Astrocyte (in vitro differentiated cells and primary cell): ENCODE data around the gene LRP1B. TPM values are rescaled to one million over a fixed set of nuclear protein-coding genes. Genes with fewer than 3 reads are reported as not detected.

Experiments used
- DNase-seq: peaks from one replicate; pipeline ENCODE4 v3.0.0-alpha.2; 2010; ENCODE audit warnings: low read depth
- FAIRE-seq: peaks from 2 replicates; lab custom pipeline; 2011; peaks lifted over from hg19 to GRCh38; lab: Jason Lieb, UNC
- H2AFZ ChIP-seq: 2 replicates; pipeline ENCODE4 v1.6.0; 2012; ENCODE audit warnings: low read depth, low read length, inconsistent platforms
- H3K27ac ChIP-seq: 2 replicates; pipeline ENCODE4 v1.5.1; 2011; ENCODE audit warnings: low read depth, low read length, inconsistent platforms
- H3K27me3 ChIP-seq: 2 replicates; pipeline ENCODE4 v1.6.0; 2011; ENCODE audit warnings: low read length, inconsistent platforms; ENCODE audit not compliant: insufficient read depth
- H3K36me3 ChIP-seq: 2 replicates; pipeline ENCODE4 v1.5.1; 2011; ENCODE audit warnings: low read length, inconsistent platforms; ENCODE audit not compliant: insufficient read depth
- H3K4me1 ChIP-seq: 2 replicates; pipeline ENCODE4 v1.5.1; 2011; ENCODE audit warnings: low read length, inconsistent platforms; ENCODE audit not compliant: insufficient read depth
- H3K4me2 ChIP-seq: 2 replicates; pipeline ENCODE4 v1.6.0; 2012; ENCODE audit warnings: low read length, inconsistent platforms
- H3K4me3 ChIP-seq: 2 replicates; pipeline ENCODE4 v1.5.1; 2011; ENCODE audit warnings: low read depth, mild to moderate bottlenecking, low read length, inconsistent platforms; ENCODE audit not compliant: insufficient read depth
- H3K79me2 ChIP-seq: 2 replicates; pipeline ENCODE4 v1.6.0; 2012; ENCODE audit warnings: mild to moderate bottlenecking, low read length, inconsistent platforms; ENCODE audit not compliant: insufficient read depth
- H3K9ac ChIP-seq: 2 replicates; pipeline ENCODE4 v1.6.0; 2012; ENCODE audit warnings: mild to moderate bottlenecking, low read length, inconsistent platforms
- H3K9me3 ChIP-seq: 2 replicates; pipeline ENCODE4 v1.5.1; 2012; ENCODE audit warnings: low read depth, mild to moderate bottlenecking, low read length, inconsistent platforms; ENCODE audit not compliant: insufficient read depth
- H4K20me1 ChIP-seq: 2 replicates; pipeline ENCODE4 v1.6.0; 2012; ENCODE audit warnings: low read length, inconsistent platforms; ENCODE audit not compliant: insufficient read depth
- H3K27ac Mint-ChIP-seq: one replicate; pipeline ENCODE4 v1.8.0; 2021; ENCODE audit warnings: mild to moderate bottlenecking, mixed read lengths; ENCODE audit not compliant: unreplicated experiment
- H3K27me3 Mint-ChIP-seq: one replicate; pipeline ENCODE4 v1.8.0; 2021; ENCODE audit warnings: low read depth, mixed read lengths; ENCODE audit not compliant: unreplicated experiment
- H3K36me3 Mint-ChIP-seq: one replicate; pipeline ENCODE4 v1.8.0; 2021; ENCODE audit warnings: low read depth, mixed read lengths; ENCODE audit not compliant: unreplicated experiment
- H3K4me1 Mint-ChIP-seq: one replicate; pipeline ENCODE4 v1.8.0; 2021; ENCODE audit warnings: low read depth, mixed read lengths; ENCODE audit not compliant: unreplicated experiment
- H3K4me3 Mint-ChIP-seq: one replicate; pipeline ENCODE4 v1.8.0; 2021; ENCODE audit warnings: mild to moderate bottlenecking, moderate library complexity, mixed read lengths; ENCODE audit not compliant: unreplicated experiment
- H3K9me3 Mint-ChIP-seq: one replicate; pipeline ENCODE4 v1.8.0; 2021; ENCODE audit warnings: mild to moderate bottlenecking, mixed read lengths; ENCODE audit not compliant: unreplicated experiment
- CTCF ChIP-seq: IDR thresholded peaks from 2 replicates; pipeline ENCODE4 v1.5.1; 2011; ENCODE audit warnings: low read depth, mild to moderate bottlenecking, inconsistent platforms, low read length, moderate library complexity; ENCODE audit not compliant: insufficient read depth
- EZH2 ChIP-seq: IDR thresholded peaks from 2 replicates; pipeline ENCODE4 v1.6.1; 2012; ENCODE audit warnings: mild to moderate bottlenecking, low read length, inconsistent platforms; ENCODE audit not compliant: insufficient read depth
- total RNA-seq: library from RNA; stranded (reverse); gene quantifications from 2 replicates; pipeline ENCODE4 v1.2.1, GENCODE V29; 2021

LRP1B gene
- total RNA-seq, 1 donor from 2014 or later = 1.5 TPM

GRCh38 chr2:141835103-141835502 lies 295.7 kb downstream of the LRP1B start:
- no peak overlapping the region for H3K4me3 Mint-ChIP-seq
- no peaks in the 10 kb centered on the region for H3K4me1 Mint-ChIP-seq

GRCh38 chr2:141828761-141829160 lies 302.1 kb downstream of the LRP1B start:
- H4K20me1 ChIP-seq = no peaks in the 10 kb centered on the region
- Mint-ChIP-seq H3K4me1 (no peaks in the 10 kb centered on the region), H3K27me3 (no peaks in the 10 kb centered on the region), H3K4me3 (no peak overlapping the region), H3K9me3 (no peaks in the 10 kb centered on the region), H3K27ac (no peak overlapping the region), H3K36me3 (no peaks in the 10 kb centered on the region)
- no peak overlapping the region for H3K4me2 ChIP-seq
- no peak overlapping the region for H3K27ac ChIP-seq
- no peak overlapping the region for H3K9ac ChIP-seq
- no peaks in the 10 kb centered on the region for H3K79me2 ChIP-seq
- H3K36me3 ChIP-seq = no peaks in the 10 kb centered on the region
- H3K4me1 ChIP-seq = no peaks in the 10 kb centered on the region
- H3K27me3 ChIP-seq = no peaks in the 10 kb centered on the region
- H3K9me3 ChIP-seq = no peaks in the 10 kb centered on the region
- TF ChIP-seq CTCF = no peak
- TF ChIP-seq EZH2 = no peak
- no peak overlapping the region for H3K4me3 ChIP-seq
- no peak overlapping the region for H2AFZ ChIP-seq
- FAIRE-seq (no peak), DNase-seq (no peak)

More at GRCh38 chr2:141835103-141835502, 295.7 kb downstream of the LRP1B start:
- H3K9me3 ChIP-seq = no peaks in the 10 kb centered on the region
- no peak overlapping the region for H3K9ac ChIP-seq
- H3K79me2 ChIP-seq = no peaks in the 10 kb centered on the region
- no peak overlapping the region for H2AFZ ChIP-seq
- H3K27ac Mint-ChIP-seq = no peak overlapping the region
- no peaks in the 10 kb centered on the region for H3K36me3 ChIP-seq
- no peak for TF ChIP-seq CTCF
- TF ChIP-seq EZH2 = no peak
- H3K4me3 ChIP-seq = no peak overlapping the region
- H3K27me3 ChIP-seq = no peaks in the 10 kb centered on the region
- no peaks in the 10 kb centered on the region for H3K27me3 Mint-ChIP-seq
- no peaks in the 10 kb centered on the region for H3K9me3 Mint-ChIP-seq
- no peak overlapping the region for H3K4me2 ChIP-seq
- no peaks in the 10 kb centered on the region for H4K20me1 ChIP-seq
- FAIRE-seq (no peak), DNase-seq (no peak)
- no peaks in the 10 kb centered on the region for H3K36me3 Mint-ChIP-seq
- H3K4me1 ChIP-seq = no peaks in the 10 kb centered on the region
- H3K27ac ChIP-seq = no peak overlapping the region

- Histone ChIP-seq H3K36me3 (no peaks in the 10 kb centered on the region), H3K4me2 (no peak overlapping the region), H3K4me1 (no peaks in the 10 kb centered on the region), H2AFZ (no peak overlapping the region), H3K9ac (no peak overlapping the region), H3K27ac (no peak overlapping the region), H3K79me2 (no peaks in the 10 kb centered on the region), H3K4me3 (no peak overlapping the region), H4K20me1 (no peaks in the 10 kb centered on the region), H3K9me3 (no peaks in the 10 kb centered on the region), H3K27me3 (no peaks in the 10 kb centered on the region)
- H3K4me3 Mint-ChIP-seq = no peak overlapping the region
- H3K27ac Mint-ChIP-seq = no peak overlapping the region
- no peaks in the 10 kb centered on the region for H3K9me3 Mint-ChIP-seq
- DNase-seq (no peak), FAIRE-seq (no peak)
- H3K4me1 Mint-ChIP-seq = no peaks in the 10 kb centered on the region
- TF ChIP-seq CTCF = no peak
- TF ChIP-seq EZH2 = no peak
- no peaks in the 10 kb centered on the region for H3K36me3 Mint-ChIP-seq
- no peaks in the 10 kb centered on the region for H3K27me3 Mint-ChIP-seq
These were observed 306.0 kb downstream of the LRP1B start for GRCh38 chr2:141824790-141825189.
